H1 (cell line): Measurements from ENCODE around the gene HDAC9. TPM values are rescaled to one million over a fixed set of nuclear protein-coding genes. Genes with fewer than 3 reads are reported as not detected.

ENCODE experiments used
- CBX5 ChIP-seq: fragments of 300-800, 300-1000 bp; sonication (generic); IDR thresholded peaks from 2 replicates; pipeline ENCODE4 v1.7.1; 2016; ENCODE audit warnings: antibody characterized with exemption, low read length, low read depth
- CEBPB ChIP-seq: IDR thresholded peaks from 2 replicates; pipeline ENCODE4 v1.6.1; 2012; ENCODE audit warnings: low read depth, low read length
- NANOG ChIP-seq: IDR thresholded peaks from 2 replicates; pipeline ENCODE4 v1.6.1; 2011; ENCODE audit warnings: low read length, low read depth, mild to moderate bottlenecking, inconsistent platforms; ENCODE audit not compliant: insufficient read depth, poor library complexity, severe bottlenecking
- SRF ChIP-seq: IDR thresholded peaks from 2 replicates; pipeline ENCODE4 v1.6.1; 2011; ENCODE audit warnings: mild to moderate bottlenecking, low read depth, low read length, moderate library complexity
- ZNF274 ChIP-seq: IDR thresholded peaks from 2 replicates; pipeline ENCODE4 v1.7.0; 2012; ENCODE audit warnings: low read length, borderline replicate concordance; ENCODE audit errors: extremely low read depth
- polyA plus RNA-seq, 7 experiments: library from polyadenylated mRNA; depleted of rRNA in 3 of 7; stranded (reverse) in 5 of 7; unstranded in 2 of 7; fragments of >200 nt in 5 of 7; fragments of 200-250 nt in 2 of 7; gene quantifications; 1 replicate in 5 of 7; 2 replicates in 1 of 7; 4 replicates in 1 of 7; pipeline versions ENCODE4 v1.2.1 to v1.2.3, GENCODE V29; 2011 to 2013; ENCODE audit warnings: missing spikeins in 2 of 7, mixed read lengths in 2 of 7
- total RNA-seq: library from RNA; stranded (reverse); fragmentation: NEBNext Ultra II Directional; extraction: Animal tissue kit (Norgen Biotek cat#: 25700); gene quantifications from 2 replicates; pipeline ENCODE4 v1.2.1, GENCODE V29; 2021

HDAC9 gene
- total and polyA plus RNA-seq, 2 of the 8 experiments (the other 6 are each of a cell fraction or from before 2014, with no cell fraction given), result 9.5 to 13.1 TPM

DNA sequence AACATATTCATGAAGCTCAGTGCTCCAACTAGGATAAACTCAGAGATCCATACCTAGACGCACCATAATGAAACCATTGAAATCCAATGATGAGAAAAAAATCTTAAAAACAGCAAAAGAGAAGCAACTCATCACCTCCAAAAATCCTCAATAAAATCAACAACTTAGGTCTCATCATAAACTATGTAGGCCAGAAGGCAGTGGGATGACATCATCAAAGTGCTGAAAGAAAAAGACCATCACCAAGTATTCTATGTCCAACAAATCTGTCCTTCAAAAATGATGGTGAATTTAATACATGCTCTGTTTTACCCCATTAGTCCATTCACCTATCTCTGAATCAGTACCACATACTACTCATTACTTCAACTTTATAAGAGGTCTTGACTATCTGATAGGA lies 304.4 kb downstream of the HDAC9 start (continued):
- TF ChIP-seq ZNF274, result no peak
- no peak for TF ChIP-seq NANOG
- no peak for TF ChIP-seq CBX5
- TF ChIP-seq SRF, result no peak
- no peak for TF ChIP-seq CEBPB
- TF ChIP-seq, all 59 proteins: peak for 0
